HG02870 (cell line): Measurements from ENCODE around the gene BRME1.
A peak's percentile ranks its signal among the peaks of the same experiment; 100 is the strongest.

Experiments used
- ATAC-seq: cut with Tn5 transposase; IDR thresholded peaks from one replicate; pipeline ENCODE4 v1.9.1; 2021; ENCODE audit warnings: mild to moderate bottlenecking, moderate library complexity; ENCODE audit not compliant: unreplicated experiment

Gene BRME1

GRCh38 chr19:13905634-13906520, at the start of gene BRME1, which contains the start of gene CC2D1A:
Gene BRME1 (minus strand): TSS chr19:13906117. CDS start chr19:13904892, 1,225 bp downstream.
Gene CC2D1A (plus strand): TSS chr19:13906201. CDS start chr19:13906442, 241 bp downstream.
- ATAC-seq: peak; percentile 77

GRCh38 chr19:13954185-13954584, 48.3 kb upstream of the BRME1 start:
- no peak for ATAC-seq

GRCh38 chr19:13952931-13953531, 47.1 kb upstream of the BRME1 start:
- no peak for ATAC-seq

- ATAC-seq: peak; percentile 99
Observed at GRCh38 chr19:13952154-13952930, 46.4 kb upstream of the BRME1 start, which contains the start of gene DCAF15. Gene DCAF15 (plus strand): TSS chr19:13952509. CDS start chr19:13952513, 4 bp downstream.

- ATAC-seq: no peak
Observed at GRCh38 chr19:13951799-13952153, 45.9 kb upstream of the BRME1 start.

- no peak for ATAC-seq
Observed at GRCh38 chr19:13951043-13951442, 45.1 kb upstream of the BRME1 start.

GRCh38 chr19:13946414-13946813, 40.5 kb upstream of the BRME1 start:
- no peak for ATAC-seq

GRCh38 chr19:13942023-13942684, 36.2 kb upstream of the BRME1 start:
- ATAC-seq: no peak

GRCh38 chr19:13938301-13939064, 32.6 kb upstream of the BRME1 start, which contains the start of gene PODNL1:
Gene PODNL1 (minus strand): TSS chr19:13938417. CDS start chr19:13938181, 236 bp downstream.
- no peak for ATAC-seq

GRCh38 chr19:13937479-13938300, 31.8 kb upstream of the BRME1 start:
- ATAC-seq: no peak

GRCh38 chr19:13935765-13936510, 30.0 kb upstream of the BRME1 start:
- no peak for ATAC-seq

GRCh38 chr19:13934785-13935109, 28.8 kb upstream of the BRME1 start:
- ATAC-seq: no peak

- no peak for ATAC-seq
Observed at GRCh38 chr19:13932911-13933393, 27.0 kb upstream of the BRME1 start.

GRCh38 chr19:13932149-13932637, 26.3 kb upstream of the BRME1 start:
- ATAC-seq: no peak

- no peak for ATAC-seq
Observed at GRCh38 chr19:13931391-13932148, 25.7 kb upstream of the BRME1 start.

GRCh38 chr19:13930402-13930801, 24.5 kb upstream of the BRME1 start:
- ATAC-seq: no peak

GRCh38 chr19:13929956-13930355, 24.0 kb upstream of the BRME1 start:
- ATAC-seq: no peak
